ENCODE measurements around the gene OSBPL5.

GRCh38 chr11:3160252-3161031 lies 4.7 kb downstream of the OSBPL5 start:
- TF ChIP-seq CTCF (IDR thresholded peaks at IDR 0.05) (no peak), SREBF2 (IDR thresholded peaks at IDR 0.05) (no peak), RARB (CRISPR knock-in tag; IDR thresholded peaks at IDR 0.05) (no peak), RAD21 (conservative IDR thresholded peaks at IDR 0.05 in 1 of 2, IDR thresholded peaks at IDR 0.05 in 1 of 2) (no peak), POLR2A (IDR thresholded peaks at IDR 0.05; ENCODE audit: low read length) (no peak), EP300 (IDR thresholded peaks at IDR 0.05) (no peak), MAFK (IDR thresholded peaks at IDR 0.05; ENCODE audit: partially characterized antibody) (no peak), MYC (IDR thresholded peaks at IDR 0.05; ENCODE audit: borderline replicate concordance, low read length) (no peak), REST (IDR thresholded peaks at IDR 0.05) (no peak), MAX (IDR thresholded peaks at IDR 0.05) (no peak)
